Measurements from ENCODE around the gene CEP57.

GRCh38 chr11:95796501-95796900 is 6.2 kb downstream of the CEP57 start:
- TF ChIP-seq, protein P1, sequence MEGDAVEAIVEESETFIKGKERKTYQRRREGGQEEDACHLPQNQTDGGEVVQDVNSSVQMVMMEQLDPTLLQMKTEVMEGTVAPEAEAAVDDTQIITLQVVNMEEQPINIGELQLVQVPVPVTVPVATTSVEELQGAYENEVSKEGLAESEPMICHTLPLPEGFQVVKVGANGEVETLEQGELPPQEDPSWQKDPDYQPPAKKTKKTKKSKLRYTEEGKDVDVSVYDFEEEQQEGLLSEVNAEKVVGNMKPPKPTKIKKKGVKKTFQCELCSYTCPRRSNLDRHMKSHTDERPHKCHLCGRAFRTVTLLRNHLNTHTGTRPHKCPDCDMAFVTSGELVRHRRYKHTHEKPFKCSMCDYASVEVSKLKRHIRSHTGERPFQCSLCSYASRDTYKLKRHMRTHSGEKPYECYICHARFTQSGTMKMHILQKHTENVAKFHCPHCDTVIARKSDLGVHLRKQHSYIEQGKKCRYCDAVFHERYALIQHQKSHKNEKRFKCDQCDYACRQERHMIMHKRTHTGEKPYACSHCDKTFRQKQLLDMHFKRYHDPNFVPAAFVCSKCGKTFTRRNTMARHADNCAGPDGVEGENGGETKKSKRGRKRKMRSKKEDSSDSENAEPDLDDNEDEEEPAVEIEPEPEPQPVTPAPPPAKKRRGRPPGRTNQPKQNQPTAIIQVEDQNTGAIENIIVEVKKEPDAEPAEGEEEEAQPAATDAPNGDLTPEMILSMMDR (IDR thresholded peaks at IDR 0.05): no peak
- no peak for TF ChIP-seq POLR2A (IDR thresholded peaks at IDR 0.05)
